ENCODE measurements around the gene ARHGAP25.

DNA sequence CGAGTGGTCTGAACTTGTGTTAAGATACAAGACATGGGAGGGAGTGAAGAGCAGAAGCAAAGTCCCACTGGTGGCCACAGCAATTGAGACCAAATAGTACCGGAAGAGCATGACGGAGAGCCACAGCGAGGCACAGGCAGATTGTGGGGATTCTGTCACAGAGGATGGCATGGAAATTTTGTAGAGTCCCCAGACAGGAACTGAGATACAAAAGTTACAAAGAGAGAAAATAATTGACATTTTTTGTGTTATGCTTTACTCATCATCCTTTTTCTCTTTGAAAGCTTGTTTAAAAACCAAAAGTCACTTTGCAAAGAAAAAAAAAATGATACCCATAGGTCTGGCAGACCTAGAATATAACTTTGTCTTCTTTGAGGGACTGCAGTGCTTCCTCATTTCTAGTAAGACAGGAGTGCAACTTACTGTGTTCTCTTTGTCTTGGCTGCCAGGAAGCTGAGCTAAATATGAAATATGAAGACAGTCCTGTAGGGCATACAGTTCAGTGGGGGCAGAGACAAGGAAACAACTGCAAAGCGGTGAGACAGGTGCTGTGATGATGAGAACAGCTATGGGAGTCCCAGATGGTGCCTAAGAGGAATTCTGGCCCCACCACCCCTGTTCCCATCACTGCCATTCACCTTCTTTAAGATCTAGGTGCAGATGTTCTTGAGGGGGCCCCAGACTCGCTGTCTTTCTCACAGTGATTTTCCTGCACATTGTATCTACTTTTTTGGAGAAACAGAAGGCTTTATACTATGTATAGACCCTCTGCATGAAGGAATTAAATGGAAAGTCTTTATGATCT lies 5.2 kb downstream of the ARHGAP25 start:
- TF ChIP-seq TAF1 (IDR thresholded peaks at IDR 0.05; ENCODE audit: low read depth, low read length) (no peak), POLR2A (IDR thresholded peaks at IDR 0.05; ENCODE audit: low read depth, low read length) (no peak), POLR2AphosphoS5 (IDR thresholded peaks at IDR 0.05; ENCODE audit: low read depth, low read length) (no peak)

Data from GM12891 (cell line).